Right lobe of liver (tissue), 6 donors: ENCODE results near the gene TRAPPC4. TPM values are rescaled to one million over a fixed set of nuclear protein-coding genes. Genes with fewer than 3 reads are reported as not detected.
A peak's percentile ranks its signal among the peaks of the same experiment; 100 is the strongest.
"Not testable (repeated sequence)": the region's sequence is repeated elsewhere in the genome, so short reads cannot be mapped to it uniquely, and the experiment has no call there.

Source experiments
- ATAC-seq, 4 donors: fragments of 200-7000 bp; cut with Tn5 transposase; one replicate each; pipeline ENCODE4 v1.9.1; 2020; ENCODE audit warnings: mild to moderate bottlenecking in 4 of 4, moderate library complexity in 4 of 4
- DNase-seq, 3 donors: peaks; one replicate each; pipeline ENCODE4 v3.0.0-alpha.2; 2020
- H3K27ac ChIP-seq, 3 donors: fragments of 200-600 bp; one replicate each; pipeline ENCODE4 v1.8.0; 2022
- H3K27me3 ChIP-seq, 2 donors: fragments of 200-600 bp; one replicate each; pipeline ENCODE4 v1.8.0; 2022
- H3K36me3 ChIP-seq, 4 donors: fragments of 200-600 bp; sonication (generic) in 1 of 4; one replicate each; pipeline versions ENCODE4 v1.5.1 to v1.8.0; 2017 to 2022; ENCODE audit warnings: control low read depth in 1 of 4
- H3K4me1 ChIP-seq, 4 donors: fragments of 200-600 bp; sonication (generic) in 1 of 4; one replicate each; pipeline versions ENCODE4 v1.5.1 to v1.8.0; 2017 to 2022; ENCODE audit warnings: control low read depth in 1 of 4
- H3K4me3 ChIP-seq, 3 donors: fragments of 200-600 bp; one replicate each; pipeline ENCODE4 v1.8.0; 2022
- H3K9me3 ChIP-seq, 4 donors: fragments of 200-600 bp; sonication (generic) in 1 of 4; one replicate each; pipeline versions ENCODE4 v1.5.1 to v1.8.0; 2017 to 2022; ENCODE audit warnings: control low read depth in 1 of 4
- POLR2A ChIP-seq: fragments of 450-650 bp; IDR thresholded peaks from one replicate; pipeline ENCODE4 v1.6.1; 2017; ENCODE audit warnings: antibody characterized with exemption, mild to moderate bottlenecking
- WGBS: methylation state at CpG from one replicate; pipeline ENCODE4 v1.1.6; 2018; ENCODE audit warnings: low coverage, low lambda C conversion rate; ENCODE audit not compliant: insufficient coverage; ENCODE audit errors: missing lambda C conversion rate; 5-methylcytosine and 5-hydroxymethylcytosine counted together
- intact Hi-C, 2 donors: fragments of 100-400 bp; cut with DNase I; formaldehyde crosslinking; loops; one replicate each; pipeline versions ENCODE4 v1.11.2 to v1.14.1; 2022
- total RNA-seq, 6 experiments: library from RNA; depleted of rRNA in 2 of 6; stranded (reverse); fragments of >200 nt in 2 of 6; fragmentation: NEBNext Ultra II Directional in 3 of 6; extraction: Animal tissue kit (Norgen Biotek cat#: 25700) in 3 of 6; gene quantifications; one replicate each; pipeline versions ENCODE4 v1.1.0 to v1.2.4, GENCODE V29; 2016 to 2023
- TF ChIP-seq, protein P1 (sequence below), 4 donors: fragments of 200-600 bp in 3 of 4; fragments of 450-650 bp in 1 of 4; IDR thresholded peaks; one replicate each; pipeline versions ENCODE4 v1.5.1 to v1.8.0; 2016 to 2022; ENCODE audit warnings: antibody characterized with exemption in 4 of 4, mild to moderate bottlenecking in 2 of 4
- donor health status: DM: no; HTN: yes; CAD: no.
- donor health status: DM: no; HTN: no; CAD: no.
- donor health status: DM: no; HTN: no; CAD: no.
- donor health status: DM: no; HTN: yes; CAD: no.
- donor health status: DM: no; HTN: yes; CAD: no.

The TRAPPC4 gene
- total RNA-seq, 6 experiments from 2014 or later = 17.2 to 46.3 (median 33.4) TPM

- TF ChIP-seq POLR2A = no peak
- TF ChIP-seq, protein P1, sequence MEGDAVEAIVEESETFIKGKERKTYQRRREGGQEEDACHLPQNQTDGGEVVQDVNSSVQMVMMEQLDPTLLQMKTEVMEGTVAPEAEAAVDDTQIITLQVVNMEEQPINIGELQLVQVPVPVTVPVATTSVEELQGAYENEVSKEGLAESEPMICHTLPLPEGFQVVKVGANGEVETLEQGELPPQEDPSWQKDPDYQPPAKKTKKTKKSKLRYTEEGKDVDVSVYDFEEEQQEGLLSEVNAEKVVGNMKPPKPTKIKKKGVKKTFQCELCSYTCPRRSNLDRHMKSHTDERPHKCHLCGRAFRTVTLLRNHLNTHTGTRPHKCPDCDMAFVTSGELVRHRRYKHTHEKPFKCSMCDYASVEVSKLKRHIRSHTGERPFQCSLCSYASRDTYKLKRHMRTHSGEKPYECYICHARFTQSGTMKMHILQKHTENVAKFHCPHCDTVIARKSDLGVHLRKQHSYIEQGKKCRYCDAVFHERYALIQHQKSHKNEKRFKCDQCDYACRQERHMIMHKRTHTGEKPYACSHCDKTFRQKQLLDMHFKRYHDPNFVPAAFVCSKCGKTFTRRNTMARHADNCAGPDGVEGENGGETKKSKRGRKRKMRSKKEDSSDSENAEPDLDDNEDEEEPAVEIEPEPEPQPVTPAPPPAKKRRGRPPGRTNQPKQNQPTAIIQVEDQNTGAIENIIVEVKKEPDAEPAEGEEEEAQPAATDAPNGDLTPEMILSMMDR (IDR thresholded peaks at IDR 0.05) = no peak
- Histone ChIP-seq H3K36me3 (no peaks in the 10 kb centered on the region), H3K27me3 (no peaks in the 10 kb centered on the region), H3K4me1 (peaks cover 0 to 2% (median 2%) of the 10 kb centered on the region in 4 donors), H3K4me3 (no peak overlapping the region), H3K9me3 (no peaks in the 10 kb centered on the region), H3K27ac (no peak overlapping the region)
- intact Hi-C loops = no loop called here
- WGBS = 77% methylated on average over 3 of the region's 3 CpGs
- ATAC-seq (no peak), DNase-seq (no peak)
Measured at GRCh38 chr11:119034813-119035212, 16.2 kb downstream of the TRAPPC4 start.

- H3K27ac ChIP-seq = no peak overlapping the region
- H3K4me3 ChIP-seq = no peak overlapping the region
- ATAC-seq (no peak), DNase-seq (no peak)
- TF ChIP-seq, protein P1 (IDR thresholded peaks at IDR 0.05) = no peak
- no peak for TF ChIP-seq POLR2A
- no peaks in the 10 kb centered on the region for H3K9me3 ChIP-seq
- WGBS = 65% methylated on average over 5 of the region's 5 CpGs
- no peaks in the 10 kb centered on the region for H3K27me3 ChIP-seq
- no peaks in the 10 kb centered on the region for H3K4me1 ChIP-seq
- no peaks in the 10 kb centered on the region for H3K36me3 ChIP-seq
- intact Hi-C loops = no loop called here
Measured at GRCh38 chr11:119038884-119039283, 20.3 kb downstream of the TRAPPC4 start.

GRCh38 chr11:119039471-119039870, 20.9 kb downstream of the TRAPPC4 start:
- DNase-seq, H3K4me1 ChIP-seq, H3K4me3 ChIP-seq, H3K27ac ChIP-seq, ATAC-seq, H3K9me3 ChIP-seq, H3K27me3 ChIP-seq, intact Hi-C loops, H3K36me3 ChIP-seq: not testable (repeated sequence)
- 38% methylated on average over 7 of the region's 11 CpGs for WGBS

- H3K27me3 ChIP-seq = no peaks in the 10 kb centered on the region
- WGBS = 83% methylated on average over 3 of the region's 4 CpGs
- H3K9me3 ChIP-seq = no peaks in the 10 kb centered on the region
- no peak for DNase-seq
- H3K27ac ChIP-seq = no peak overlapping the region
- H3K4me3 ChIP-seq = no peak overlapping the region
- ATAC-seq = no peak
- H3K36me3 ChIP-seq = peaks cover 0 to 21% (median 11%) of the 10 kb centered on the region in 4 donors
- intact Hi-C loops = no loop called here
- no peak for TF ChIP-seq POLR2A
- TF ChIP-seq, protein P1 (IDR thresholded peaks at IDR 0.05) = no peak
- no peaks in the 10 kb centered on the region for H3K4me1 ChIP-seq
Measured at GRCh38 chr11:119041821-119042514, 23.4 kb downstream of the TRAPPC4 start.

DNA sequence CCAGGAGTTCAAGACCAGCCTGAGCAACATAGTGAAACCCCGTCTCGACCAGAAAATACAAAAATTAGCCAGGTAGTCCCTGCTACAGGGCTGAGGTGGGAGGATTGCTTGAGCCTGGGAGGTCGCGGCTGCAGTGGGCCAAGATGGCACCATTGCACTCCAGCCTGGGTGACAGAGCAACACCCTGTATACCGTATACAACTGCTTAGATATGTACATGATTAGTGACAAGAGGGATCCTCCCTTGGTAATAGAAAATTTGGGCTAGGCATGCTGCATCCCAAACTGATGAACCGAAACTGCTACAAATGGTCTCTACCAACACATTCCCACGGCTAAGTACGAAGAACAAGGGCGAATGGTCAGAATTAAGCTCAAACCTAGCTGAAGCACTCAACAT, 24.4 kb downstream of the TRAPPC4 start:
- DNase-seq (no peak), ATAC-seq (peak in 1 of 4 donors; percentile 9)
- WGBS = 89% methylated on average over 6 of the region's 9 CpGs
- no peak for TF ChIP-seq POLR2A
- Histone ChIP-seq H3K4me1 (no peaks in the 10 kb centered on the region), H3K36me3 (peaks cover 3 to 31% (median 17%) of the 10 kb centered on the region in 4 donors), H3K27ac (no peak overlapping the region), H3K4me3 (no peak overlapping the region), H3K9me3 (no peaks in the 10 kb centered on the region), H3K27me3 (no peaks in the 10 kb centered on the region)
- intact Hi-C loops = no loop called here
